HL-60 (cell line): ENCODE results near the gene EPS15.

Source experiments
- CTCF ChIP-seq: IDR thresholded peaks from one replicate; pipeline ENCODE4 v1.5.1; 2011; ENCODE audit warnings: low read length, control low read depth, inconsistent platforms; ENCODE audit not compliant: insufficient read depth
- GABPA ChIP-seq: IDR thresholded peaks from 2 replicates; pipeline ENCODE4 v1.6.1; 2012; ENCODE audit warnings: low read depth
- TF ChIP-seq, protein P1 (sequence below): IDR thresholded peaks from 2 replicates; pipeline ENCODE4 v1.6.1; 2012; ENCODE audit warnings: low read depth; ENCODE audit not compliant: insufficient replicate concordance

GRCh38 chr1:51421964-51422363, 97.1 kb downstream of the EPS15 start:
- TF ChIP-seq CTCF (no peak), GABPA (no peak)
- TF ChIP-seq, protein P1, sequence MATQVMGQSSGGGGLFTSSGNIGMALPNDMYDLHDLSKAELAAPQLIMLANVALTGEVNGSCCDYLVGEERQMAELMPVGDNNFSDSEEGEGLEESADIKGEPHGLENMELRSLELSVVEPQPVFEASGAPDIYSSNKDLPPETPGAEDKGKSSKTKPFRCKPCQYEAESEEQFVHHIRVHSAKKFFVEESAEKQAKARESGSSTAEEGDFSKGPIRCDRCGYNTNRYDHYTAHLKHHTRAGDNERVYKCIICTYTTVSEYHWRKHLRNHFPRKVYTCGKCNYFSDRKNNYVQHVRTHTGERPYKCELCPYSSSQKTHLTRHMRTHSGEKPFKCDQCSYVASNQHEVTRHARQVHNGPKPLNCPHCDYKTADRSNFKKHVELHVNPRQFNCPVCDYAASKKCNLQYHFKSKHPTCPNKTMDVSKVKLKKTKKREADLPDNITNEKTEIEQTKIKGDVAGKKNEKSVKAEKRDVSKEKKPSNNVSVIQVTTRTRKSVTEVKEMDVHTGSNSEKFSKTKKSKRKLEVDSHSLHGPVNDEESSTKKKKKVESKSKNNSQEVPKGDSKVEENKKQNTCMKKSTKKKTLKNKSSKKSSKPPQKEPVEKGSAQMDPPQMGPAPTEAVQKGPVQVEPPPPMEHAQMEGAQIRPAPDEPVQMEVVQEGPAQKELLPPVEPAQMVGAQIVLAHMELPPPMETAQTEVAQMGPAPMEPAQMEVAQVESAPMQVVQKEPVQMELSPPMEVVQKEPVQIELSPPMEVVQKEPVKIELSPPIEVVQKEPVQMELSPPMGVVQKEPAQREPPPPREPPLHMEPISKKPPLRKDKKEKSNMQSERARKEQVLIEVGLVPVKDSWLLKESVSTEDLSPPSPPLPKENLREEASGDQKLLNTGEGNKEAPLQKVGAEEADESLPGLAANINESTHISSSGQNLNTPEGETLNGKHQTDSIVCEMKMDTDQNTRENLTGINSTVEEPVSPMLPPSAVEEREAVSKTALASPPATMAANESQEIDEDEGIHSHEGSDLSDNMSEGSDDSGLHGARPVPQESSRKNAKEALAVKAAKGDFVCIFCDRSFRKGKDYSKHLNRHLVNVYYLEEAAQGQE = no peak
